AG04450 (cell line): Measurements from ENCODE around the gene TMEM54. TPM values are rescaled to one million over a fixed set of nuclear protein-coding genes. Genes with fewer than 3 reads are reported as not detected.

Experiments used
- CTCF ChIA-PET: fragments of 300-600, 350-600 bp; formaldehyde crosslinking; extraction: SDS; loops from one replicate; lab custom pipeline; 2022; ENCODE audit warnings: antibody characterized with exemption, inconsistent platforms; lab: Charles Lee
- POLR2A ChIA-PET: fragments of 350-600 bp; formaldehyde crosslinking; extraction: SDS; loops from one replicate; lab custom pipeline; 2021; ENCODE audit warnings: antibody characterized with exemption, inconsistent platforms; lab: Yijun Ruan, JAX
- DNase-seq: peaks from one replicate; pipeline ENCODE4 v3.0.0-alpha.2; 2011; ENCODE audit warnings: low read depth, low spot score
- H3K27ac ChIP-seq: one replicate; pipeline ENCODE4 v1.5.1; 2012; ENCODE audit warnings: low read depth, low read length, control low read depth
- H3K27me3 ChIP-seq: one replicate; pipeline ENCODE4 v1.6.0; 2012; ENCODE audit warnings: low read length; ENCODE audit not compliant: control insufficient read depth, insufficient read depth
- H3K4me3 ChIP-seq: 2 replicates; pipeline ENCODE4 v1.5.1; 2011; ENCODE audit warnings: mild to moderate bottlenecking, low read depth, low read length, control low read depth
- H3K9me3 ChIP-seq: 2 replicates; pipeline ENCODE4 v1.5.1; 2012; ENCODE audit warnings: low read length; ENCODE audit not compliant: control insufficient read depth, insufficient read depth
- CTCF ChIP-seq: IDR thresholded peaks from 2 replicates; pipeline ENCODE4 v1.5.1; 2011; ENCODE audit warnings: low read depth, low read length, control low read depth, inconsistent platforms
- polyA plus RNA-seq: library from polyadenylated mRNA; depleted of rRNA; stranded (reverse); fragments of >200 nt; gene quantifications from 2 replicates; pipeline ENCODE4 v1.2.3, GENCODE V29; 2011

TMEM54 gene
- polyA plus RNA-seq, 1 experiment, result 28.6 TPM

DNA sequence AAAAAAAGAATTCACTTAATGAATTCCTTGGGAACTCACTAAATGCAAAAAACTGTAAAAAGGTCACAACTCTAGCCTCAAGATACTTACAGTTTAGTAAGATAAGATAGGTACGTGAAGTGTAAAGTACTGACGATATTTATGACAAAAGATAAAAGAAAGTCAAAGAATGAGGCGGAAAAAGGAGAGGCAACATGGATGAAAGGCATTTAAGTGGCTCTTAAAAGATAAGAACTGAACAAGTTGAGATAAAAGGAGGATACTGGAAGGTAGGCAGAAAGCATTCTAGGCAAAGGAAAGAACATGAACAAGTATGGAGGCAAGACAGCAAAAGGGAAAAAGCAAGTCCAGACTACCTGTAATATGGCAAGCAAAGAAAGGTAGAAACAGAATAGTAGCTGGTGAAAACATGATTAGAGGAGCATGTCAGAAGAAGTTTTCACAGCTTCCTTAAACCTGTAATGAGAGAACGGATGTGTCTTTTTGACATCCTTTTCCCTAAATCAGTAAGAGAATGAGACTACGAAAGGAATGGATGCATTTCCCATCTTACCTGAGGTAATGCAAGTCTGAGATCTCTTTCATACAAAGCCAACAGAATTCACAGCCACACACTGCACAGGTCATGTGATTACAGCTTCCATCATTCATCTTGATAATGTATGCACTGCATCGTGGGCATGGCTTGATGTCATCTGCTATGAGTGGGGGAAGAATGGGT, 46.6 kb upstream of the TMEM54 start:
- ChIA-PET POLR2A (no interaction called here), CTCF (interaction anchor here (2.0 kb wide), 1 partner anchor 15 kb away, joined by 10 read pairs; no protein-coding TSS in a partner anchor)
- DNase-seq, result no peak
- TF ChIP-seq CTCF, result no peak
- H3K27me3 ChIP-seq, result no peaks in the 10 kb centered on the region
- no peak overlapping the region for H3K27ac ChIP-seq
- H3K4me3 ChIP-seq, result no peak overlapping the region
- no peaks in the 10 kb centered on the region; the same call in 1 of the 2 replicates for H3K9me3 ChIP-seq

DNA sequence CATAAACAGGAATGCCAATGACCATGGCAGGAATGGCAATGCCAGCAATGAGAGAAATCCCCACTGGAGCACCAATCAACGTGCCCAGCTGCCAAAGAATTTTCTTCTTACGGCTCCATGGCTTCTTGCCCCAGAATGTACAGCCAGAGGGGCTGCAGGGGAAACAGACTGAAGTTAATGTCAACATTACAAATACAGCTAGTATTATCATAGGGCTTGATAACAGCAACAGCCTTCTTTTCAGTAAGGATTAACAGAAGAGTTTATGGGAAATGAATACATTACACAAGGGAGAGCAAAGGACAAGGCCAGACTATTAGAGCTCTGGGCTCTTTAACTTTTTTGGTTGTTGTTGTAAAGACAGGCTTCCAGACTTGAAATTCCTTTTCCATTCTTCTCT, 45.2 kb upstream of the TMEM54 start:
- H3K9me3 ChIP-seq, result no peaks in the 10 kb centered on the region; the same call in 1 of the 2 replicates
- H3K27me3 ChIP-seq, result no peaks in the 10 kb centered on the region
- no peak overlapping the region for H3K4me3 ChIP-seq
- H3K27ac ChIP-seq, result no peak overlapping the region
- POLR2A ChIA-PET, result no interaction called here
- no peak for DNase-seq
- no peak for TF ChIP-seq CTCF
- CTCF ChIA-PET, result interaction anchor here (1.2 kb wide), 1 partner anchor 141 kb away, joined by 3 read pairs; no protein-coding TSS in a partner anchor

- DNase-seq, result no peak
- no peaks in the 10 kb centered on the region for H3K9me3 ChIP-seq
- no peaks in the 10 kb centered on the region for H3K27me3 ChIP-seq
- POLR2A ChIA-PET, result no interaction called here
- TF ChIP-seq CTCF, result no peak
- no peak overlapping the region for H3K27ac ChIP-seq
- CTCF ChIA-PET, result interaction anchor here (1.8 to 2.0 kb wide), 2 partner anchors 11 to 142 kb away, joined by 7 to 8 read pairs; no protein-coding TSS in a partner anchor
- no peak overlapping the region for H3K4me3 ChIP-seq
Measured at GRCh38 chr1:32944180-32944579, 43.0 kb upstream of the TMEM54 start.

DNA sequence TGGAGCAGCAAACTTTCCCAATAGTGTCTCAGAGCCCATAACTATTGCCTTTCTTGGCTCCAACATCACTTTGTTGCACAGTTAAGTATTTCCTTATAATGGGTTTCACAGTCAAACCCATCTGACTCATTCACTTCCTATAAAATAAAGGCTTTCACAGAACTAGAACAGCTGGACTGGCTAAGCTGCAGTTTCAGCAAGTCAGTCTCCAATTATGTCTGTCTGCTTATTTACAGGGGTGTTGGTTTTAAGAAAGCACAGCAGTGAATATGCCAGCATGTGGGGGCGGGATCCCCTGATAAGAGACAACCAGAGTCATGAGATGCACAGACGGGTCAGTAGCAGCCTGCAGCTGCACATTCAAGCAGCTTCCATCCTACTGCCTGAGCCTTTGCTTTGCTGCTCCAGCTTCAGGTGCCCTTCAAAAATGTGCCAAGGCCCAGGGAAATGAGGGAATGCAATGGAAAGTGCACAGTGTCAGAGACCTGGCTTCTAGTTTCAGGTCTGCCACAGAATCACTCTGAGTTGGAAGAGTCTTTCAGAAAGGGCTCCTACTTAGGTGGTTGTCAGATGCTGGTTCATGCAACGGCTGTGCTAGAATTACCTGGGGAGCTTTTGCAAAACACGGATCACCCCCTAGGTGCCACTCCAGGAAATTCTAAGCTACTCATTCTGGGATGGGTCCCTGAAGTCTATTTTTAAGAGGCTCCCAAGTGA, 38.6 kb upstream of the TMEM54 start:
- Histone ChIP-seq H3K9me3 (no peaks in the 10 kb centered on the region), H3K4me3 (no peak overlapping the region), H3K27me3 (no peaks in the 10 kb centered on the region), H3K27ac (peak overlapping the region; percentile 40)
- no peak for TF ChIP-seq CTCF
- POLR2A ChIA-PET, result interaction anchor here (0.6 to 1.3 kb wide), 6 partner anchors 14 to 203 kb away, joined by 4 to 9 read pairs (median 6); partner anchors contain the start of gene RNF19B
- DNase-seq, result peak; percentile 80
- CTCF ChIA-PET, result interaction anchor here (0.8 to 2.5 kb wide), 6 partner anchors 8 to 155 kb away, joined by 3 to 21 read pairs (median 6); no protein-coding TSS in a partner anchor
